WTC11 (cell line): ENCODE results near the gene FSD2. TPM values are rescaled to one million over a fixed set of nuclear protein-coding genes. Genes with fewer than 3 reads are reported as not detected.

Source experiments
- ATAC-seq: fragments of 200-7000 bp; cut with Tn5 transposase; 2 replicates; pipeline ENCODE4 v1.10.0; 2021; ENCODE audit warnings: mild to moderate bottlenecking, moderate library complexity
- CTCF ChIA-PET: fragments of 300-600 bp; sonication (Branson Sonifier 250); formaldehyde crosslinking; loops from one replicate; lab custom pipeline; 2021; ENCODE audit warnings: antibody characterized with exemption; lab: Charles Lee
- POLR2A ChIA-PET: fragments of 350-600 bp; sonication (Branson Sonifier 250); formaldehyde crosslinking; loops from one replicate; lab custom pipeline; 2021; ENCODE audit warnings: antibody characterized with exemption; lab: Charles Lee
- DNase-seq: peaks from one replicate; pipeline ENCODE4 v3.0.0; 2021; ENCODE audit warnings: low spot score
- H3K27ac Mint-ChIP-seq: 2 replicates; pipeline ENCODE4 v1.8.0; 2021; ENCODE audit warnings: mixed read lengths
- H3K27me3 Mint-ChIP-seq: 2 replicates; pipeline ENCODE4 v1.8.0; 2021; ENCODE audit warnings: low read depth, mild to moderate bottlenecking, moderate library complexity, mixed read lengths
- H3K36me3 Mint-ChIP-seq: 2 replicates; pipeline ENCODE4 v1.8.0; 2021; ENCODE audit warnings: mixed read lengths
- H3K4me1 Mint-ChIP-seq: 2 replicates; pipeline ENCODE4 v1.8.0; 2022; ENCODE audit warnings: mixed read lengths
- H3K4me3 Mint-ChIP-seq: 2 replicates; pipeline ENCODE4 v1.8.0; 2021; ENCODE audit warnings: mild to moderate bottlenecking, moderate library complexity, mixed read lengths
- H3K9me3 Mint-ChIP-seq: 2 replicates; pipeline ENCODE4 v1.8.0; 2021; ENCODE audit warnings: mixed read lengths
- CREB1 ChIP-seq: sonication (generic); formaldehyde crosslinking; IDR thresholded peaks from 2 replicates; pipeline ENCODE4 v1.8.0; 2023; ENCODE audit warnings: mild to moderate bottlenecking, missing genetic modification reagents
- E2F4 ChIP-seq: sonication (generic); formaldehyde crosslinking; IDR thresholded peaks from 2 replicates; pipeline ENCODE4 v1.8.1; 2022; ENCODE audit warnings: low read depth, mild to moderate bottlenecking, moderate library complexity, missing genetic modification reagents, borderline replicate concordance
- ETV6 ChIP-seq: sonication (generic); formaldehyde crosslinking; IDR thresholded peaks from 2 replicates; pipeline ENCODE4 v1.8.1; 2022; ENCODE audit warnings: mild to moderate bottlenecking, missing genetic modification reagents
- FOXP1 ChIP-seq: sonication (generic); formaldehyde crosslinking; IDR thresholded peaks from 2 replicates; pipeline ENCODE4 v1.8.0; 2022; ENCODE audit warnings: missing genetic modification reagents, mild to moderate bottlenecking, moderate library complexity, borderline replicate concordance
- MXD4 ChIP-seq: fragments of 250-450 bp; sonication (Bioruptor Pico); IDR thresholded peaks from 2 replicates; pipeline ENCODE4 v1.8.0; 2021; ENCODE audit warnings: mild to moderate bottlenecking, moderate library complexity, borderline replicate concordance
- NR3C1 ChIP-seq: sonication (generic); formaldehyde crosslinking; conservative IDR thresholded peaks from 2 replicates; pipeline ENCODE4 v1.8.1; 2023; ENCODE audit warnings: low read depth, mild to moderate bottlenecking, missing genetic modification reagents
- RELA ChIP-seq: sonication (generic); formaldehyde crosslinking; IDR thresholded peaks from 2 replicates; pipeline ENCODE4 v1.8.1; 2022; ENCODE audit warnings: missing genetic modification reagents, mild to moderate bottlenecking, borderline replicate concordance
- SMAD4 ChIP-seq: sonication (generic); formaldehyde crosslinking; IDR thresholded peaks from 2 replicates; pipeline ENCODE4 v1.8.0; 2022; ENCODE audit warnings: mild to moderate bottlenecking, missing genetic modification reagents
- TEAD4 ChIP-seq: sonication (generic); formaldehyde crosslinking; IDR thresholded peaks from 2 replicates; pipeline ENCODE4 v1.8.0; 2022; ENCODE audit warnings: mild to moderate bottlenecking, missing genetic modification reagents
- USF1 ChIP-seq: sonication (generic); formaldehyde crosslinking; IDR thresholded peaks from 2 replicates; pipeline ENCODE4 v1.8.0; 2022; ENCODE audit warnings: mild to moderate bottlenecking, missing genetic modification reagents
- ZNF138 ChIP-seq: sonication (generic); formaldehyde crosslinking; conservative IDR thresholded peaks from 2 replicates; pipeline ENCODE4 v1.8.1; 2022; ENCODE audit warnings: mild to moderate bottlenecking, moderate library complexity, missing genetic modification reagents
- ZNF317 ChIP-seq: sonication (generic); formaldehyde crosslinking; IDR thresholded peaks from 2 replicates; pipeline ENCODE4 v1.8.1; 2023; ENCODE audit warnings: low read depth, mild to moderate bottlenecking, moderate library complexity, missing genetic modification reagents, borderline replicate concordance
- ZNF416 ChIP-seq: fragments of 250-450 bp; sonication (Bioruptor Pico); IDR thresholded peaks from 2 replicates; pipeline ENCODE4 v1.9.0; 2021; ENCODE audit warnings: mild to moderate bottlenecking, inconsistent platforms
- total RNA-seq: library from RNA; stranded (reverse); gene quantifications from 3 replicates; pipeline ENCODE4 v1.2.3, GENCODE V29; 2021
- TF ChIP-seq, protein P1 (sequence below): fragments of 250-450 bp; sonication (Bioruptor Pico); IDR thresholded peaks from 2 replicates; pipeline ENCODE4 v1.9.0; 2021; ENCODE audit warnings: mild to moderate bottlenecking
- TF ChIP-seq, protein P2 (sequence below): sonication (generic); formaldehyde crosslinking; IDR thresholded peaks from 2 replicates; pipeline ENCODE4 v1.8.0; 2023; ENCODE audit warnings: mild to moderate bottlenecking, missing genetic modification reagents
- TF ChIP-seq, protein P3 (sequence below): fragments of 250-450 bp; sonication (Bioruptor Pico); conservative IDR thresholded peaks from 2 replicates; pipeline ENCODE4 v1.9.0; 2021; ENCODE audit warnings: mild to moderate bottlenecking
- TF ChIP-seq, protein P4 (sequence below): sonication (generic); formaldehyde crosslinking; IDR thresholded peaks from 2 replicates; pipeline ENCODE4 v1.8.0; 2022; ENCODE audit warnings: mild to moderate bottlenecking, missing genetic modification reagents
- TF ChIP-seq, protein P5 (sequence below): sonication (generic); formaldehyde crosslinking; IDR thresholded peaks from 2 replicates; pipeline ENCODE4 v1.8.1; 2022; ENCODE audit warnings: low read depth, missing genetic modification reagents, borderline replicate concordance

The FSD2 gene
- total RNA-seq, 1 experiment from 2014 or later, result not detected

- no peak for TF ChIP-seq MXD4
- TF ChIP-seq, all 79 proteins: peak for 0
Measured at GRCh38 chr15:82832601-82833361, 26.9 kb upstream of the FSD2 start (continued).

GRCh38 chr15:82831894-82832600 is 26.2 kb upstream of the FSD2 start:
- Mint-ChIP-seq H3K4me1 (no peaks in the 10 kb centered on the region), H3K27ac (no peak overlapping the region), H3K36me3 (peaks cover 43% of the 10 kb centered on the region), H3K27me3 (no peaks in the 10 kb centered on the region), H3K4me3 (no peak overlapping the region), H3K9me3 (no peaks in the 10 kb centered on the region; the same call in 1 of the 2 replicates)
- TF ChIP-seq ZNF416 (CRISPR knock-in tag) (no peak), RELA (CRISPR knock-in tag) (no peak), ZNF138 (CRISPR knock-in tag) (no peak)
- TF ChIP-seq, protein P1, sequence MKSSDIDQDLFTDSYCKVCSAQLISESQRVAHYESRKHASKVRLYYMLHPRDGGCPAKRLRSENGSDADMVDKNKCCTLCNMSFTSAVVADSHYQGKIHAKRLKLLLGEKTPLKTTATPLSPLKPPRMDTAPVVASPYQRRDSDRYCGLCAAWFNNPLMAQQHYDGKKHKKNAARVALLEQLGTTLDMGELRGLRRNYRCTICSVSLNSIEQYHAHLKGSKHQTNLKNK, result no peak
- TF ChIP-seq, protein P2, sequence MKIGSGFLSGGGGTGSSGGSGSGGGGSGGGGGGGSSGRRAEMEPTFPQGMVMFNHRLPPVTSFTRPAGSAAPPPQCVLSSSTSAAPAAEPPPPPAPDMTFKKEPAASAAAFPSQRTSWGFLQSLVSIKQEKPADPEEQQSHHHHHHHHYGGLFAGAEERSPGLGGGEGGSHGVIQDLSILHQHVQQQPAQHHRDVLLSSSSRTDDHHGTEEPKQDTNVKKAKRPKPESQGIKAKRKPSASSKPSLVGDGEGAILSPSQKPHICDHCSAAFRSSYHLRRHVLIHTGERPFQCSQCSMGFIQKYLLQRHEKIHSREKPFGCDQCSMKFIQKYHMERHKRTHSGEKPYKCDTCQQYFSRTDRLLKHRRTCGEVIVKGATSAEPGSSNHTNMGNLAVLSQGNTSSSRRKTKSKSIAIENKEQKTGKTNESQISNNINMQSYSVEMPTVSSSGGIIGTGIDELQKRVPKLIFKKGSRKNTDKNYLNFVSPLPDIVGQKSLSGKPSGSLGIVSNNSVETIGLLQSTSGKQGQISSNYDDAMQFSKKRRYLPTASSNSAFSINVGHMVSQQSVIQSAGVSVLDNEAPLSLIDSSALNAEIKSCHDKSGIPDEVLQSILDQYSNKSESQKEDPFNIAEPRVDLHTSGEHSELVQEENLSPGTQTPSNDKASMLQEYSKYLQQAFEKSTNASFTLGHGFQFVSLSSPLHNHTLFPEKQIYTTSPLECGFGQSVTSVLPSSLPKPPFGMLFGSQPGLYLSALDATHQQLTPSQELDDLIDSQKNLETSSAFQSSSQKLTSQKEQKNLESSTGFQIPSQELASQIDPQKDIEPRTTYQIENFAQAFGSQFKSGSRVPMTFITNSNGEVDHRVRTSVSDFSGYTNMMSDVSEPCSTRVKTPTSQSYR (CRISPR knock-in tag), result no peak
- TF ChIP-seq, protein P3, sequence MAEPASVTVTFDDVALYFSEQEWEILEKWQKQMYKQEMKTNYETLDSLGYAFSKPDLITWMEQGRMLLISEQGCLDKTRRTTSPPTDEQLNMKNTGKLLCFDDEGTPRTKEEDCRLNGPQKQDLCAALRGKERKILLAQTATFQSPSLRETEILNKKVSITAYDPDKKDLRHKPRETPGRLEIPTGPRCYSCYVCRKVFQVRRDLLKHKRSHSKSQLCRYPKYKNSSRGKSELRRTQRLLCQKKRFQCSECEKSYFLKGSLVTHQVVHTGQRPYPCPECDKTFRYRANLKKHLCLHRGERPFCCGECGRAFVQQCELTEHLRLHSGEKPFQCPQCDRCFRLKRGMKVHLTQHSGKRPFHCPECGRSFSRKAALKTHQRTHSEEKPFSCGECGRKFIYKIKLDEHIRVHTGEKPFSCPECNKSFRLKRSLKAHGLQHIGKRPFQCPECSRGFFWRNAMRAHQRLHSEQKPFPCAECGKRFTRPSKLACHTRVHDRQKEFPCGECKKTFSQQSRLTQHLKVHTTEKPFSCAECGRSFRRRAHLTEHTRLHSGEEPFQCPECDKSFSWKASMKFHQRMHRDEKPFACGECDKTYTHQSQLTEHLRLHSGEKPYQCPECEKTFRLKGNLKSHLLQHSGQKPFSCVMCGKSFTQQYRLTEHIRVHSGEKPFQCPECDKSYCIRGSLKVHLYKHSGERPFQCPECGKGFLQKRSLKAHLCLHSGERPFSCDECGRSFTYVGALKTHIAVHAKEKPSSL (CRISPR knock-in tag), result no peak
- no peak for ATAC-seq
- DNase-seq, result no peak
- ChIA-PET POLR2A (no interaction called here), CTCF (interaction anchor here (4.3 kb wide), 1 partner anchor 17 kb away, joined by 13 read pairs; no protein-coding TSS in a partner anchor)

DNA sequence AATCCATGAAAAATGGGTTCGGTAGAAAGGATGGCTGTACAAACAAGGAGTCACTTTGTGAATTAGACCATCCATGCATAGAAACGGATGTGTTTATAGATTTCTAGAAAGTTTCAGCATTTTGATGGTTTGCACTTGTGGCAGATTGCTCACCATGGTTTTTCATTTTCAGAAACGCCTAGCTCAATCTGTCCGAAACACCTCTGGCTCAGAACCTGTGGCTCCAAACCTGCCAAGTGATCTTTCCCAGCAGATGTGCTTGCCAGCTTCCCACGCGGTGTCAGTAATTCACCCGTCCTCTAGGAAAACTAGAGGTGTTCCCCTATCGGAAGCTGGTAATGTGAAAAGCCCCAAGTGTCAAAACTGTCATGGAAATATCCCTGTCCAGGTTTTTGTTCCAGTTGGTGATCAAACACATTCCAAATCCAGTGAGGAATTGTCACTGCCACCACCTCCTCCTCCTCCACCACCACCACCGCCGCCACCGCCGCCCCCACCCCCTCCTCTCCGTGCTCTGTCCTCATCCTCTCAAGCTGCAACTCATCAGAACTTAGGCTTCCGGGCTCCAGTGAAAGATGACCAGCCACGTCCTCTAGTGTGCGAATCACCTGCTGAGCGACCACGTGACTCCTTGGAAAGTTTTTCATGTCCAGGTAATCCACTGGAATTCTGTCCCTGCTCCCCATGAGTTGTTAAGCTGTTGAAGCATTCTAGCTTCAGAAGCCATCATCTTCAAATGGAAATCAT is 24.7 kb upstream of the FSD2 start:
- DNase-seq (no peak), ATAC-seq (no peak)
- no peak overlapping the region for H3K4me3 Mint-ChIP-seq
- no peaks in the 10 kb centered on the region for H3K9me3 Mint-ChIP-seq
- peaks cover 44% of the 10 kb centered on the region for H3K36me3 Mint-ChIP-seq
- ChIA-PET POLR2A (no interaction called here), CTCF (no interaction called here)
- H3K27me3 Mint-ChIP-seq, result no peaks in the 10 kb centered on the region
- H3K27ac Mint-ChIP-seq, result no peak overlapping the region
- H3K4me1 Mint-ChIP-seq, result no peaks in the 10 kb centered on the region
- TF ChIP-seq E2F4 (no peak), ZNF317 (CRISPR knock-in tag) (no peak), USF1 (CRISPR knock-in tag) (no peak), SMAD4 (CRISPR knock-in tag) (no peak), CREB1 (no peak), NR3C1 (CRISPR knock-in tag) (no peak), ETV6 (no peak), FOXP1 (CRISPR knock-in tag) (no peak), TEAD4 (CRISPR knock-in tag) (no peak)
- TF ChIP-seq, protein P4, sequence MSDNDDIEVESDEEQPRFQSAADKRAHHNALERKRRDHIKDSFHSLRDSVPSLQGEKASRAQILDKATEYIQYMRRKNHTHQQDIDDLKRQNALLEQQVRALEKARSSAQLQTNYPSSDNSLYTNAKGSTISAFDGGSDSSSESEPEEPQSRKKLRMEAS (CRISPR knock-in tag), result no peak
- TF ChIP-seq, protein P3 (CRISPR knock-in tag), result no peak
- TF ChIP-seq, protein P5, sequence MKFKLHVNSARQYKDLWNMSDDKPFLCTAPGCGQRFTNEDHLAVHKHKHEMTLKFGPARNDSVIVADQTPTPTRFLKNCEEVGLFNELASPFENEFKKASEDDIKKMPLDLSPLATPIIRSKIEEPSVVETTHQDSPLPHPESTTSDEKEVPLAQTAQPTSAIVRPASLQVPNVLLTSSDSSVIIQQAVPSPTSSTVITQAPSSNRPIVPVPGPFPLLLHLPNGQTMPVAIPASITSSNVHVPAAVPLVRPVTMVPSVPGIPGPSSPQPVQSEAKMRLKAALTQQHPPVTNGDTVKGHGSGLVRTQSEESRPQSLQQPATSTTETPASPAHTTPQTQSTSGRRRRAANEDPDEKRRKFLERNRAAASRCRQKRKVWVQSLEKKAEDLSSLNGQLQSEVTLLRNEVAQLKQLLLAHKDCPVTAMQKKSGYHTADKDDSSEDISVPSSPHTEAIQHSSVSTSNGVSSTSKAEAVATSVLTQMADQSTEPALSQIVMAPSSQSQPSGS (CRISPR knock-in tag), result no peak
